ENCODE data around the gene NRARP.

NRARP gene

GRCh38 chr9:137321726-137322361 lies 19.8 kb upstream of the NRARP start:
- no peak for DNase-seq (ENCODE audit: low spot score)

GRCh38 chr9:137320555-137321384 lies 18.7 kb upstream of the NRARP start:
- DNase-seq (ENCODE audit: low spot score), result peak; percentile 62

GRCh38 chr9:137319739-137320551 lies 17.9 kb upstream of the NRARP start:
- DNase-seq (ENCODE audit: low spot score), result peak; percentile 48

GRCh38 chr9:137319011-137319738 lies 17.1 kb upstream of the NRARP start:
- peak; percentile 83 for DNase-seq (ENCODE audit: low spot score)

GRCh38 chr9:137318602-137319001 lies 16.5 kb upstream of the NRARP start:
- DNase-seq (ENCODE audit: low spot score), result no peak

GRCh38 chr9:137317718-137318511 lies 15.8 kb upstream of the NRARP start:
- no peak for DNase-seq (ENCODE audit: low spot score)

GRCh38 chr9:137317021-137317717 lies 15.1 kb upstream of the NRARP start:
- peak; percentile 57 for DNase-seq (ENCODE audit: low spot score)

- peak; percentile 87 for DNase-seq (ENCODE audit: low spot score)
Observed at GRCh38 chr9:137316012-137316981, 14.2 kb upstream of the NRARP start.

- DNase-seq (ENCODE audit: low spot score), result no peak
Observed at GRCh38 chr9:137315581-137316011, 13.5 kb upstream of the NRARP start.

- DNase-seq (ENCODE audit: low spot score), result peak; percentile 58
Observed at GRCh38 chr9:137314561-137315560, 12.8 kb upstream of the NRARP start.

- DNase-seq (ENCODE audit: low spot score), result peak; percentile 69
Observed at GRCh38 chr9:137313956-137314560, 12.0 kb upstream of the NRARP start.

- peak; percentile 55 for DNase-seq (ENCODE audit: low spot score)
Observed at GRCh38 chr9:137313326-137313936, 11.4 kb upstream of the NRARP start.

GRCh38 chr9:137312852-137313325 lies 10.8 kb upstream of the NRARP start:
- DNase-seq (ENCODE audit: low spot score), result peak; percentile 48

GRCh38 chr9:137311986-137312851 lies 10.1 kb upstream of the NRARP start:
- DNase-seq (ENCODE audit: low spot score), result no peak

- peak; percentile 52 for DNase-seq (ENCODE audit: low spot score)
Observed at GRCh38 chr9:137311171-137311985, 9.3 kb upstream of the NRARP start.
